ENCODE results near the gene PAM. TPM values are rescaled to one million over a fixed set of nuclear protein-coding genes. Genes with fewer than 3 reads are reported as not detected.

PAM gene
- total RNA-seq, 1 experiment from 2014 or later = 257 TPM

GRCh38 chr5:102843997-102844396 lies 88.9 kb downstream of the PAM start:
- intact Hi-C loops (cut with micrococcal nuclease) = no loop called here
- CTCF ChIA-PET = no interaction called here
- H3K9me3 ChIP-seq (ENCODE audit: control insufficient read depth in 1 of 2, insufficient read depth in 1 of 2, low read depth in 1 of 2, low read length in 2 of 2) = no peaks in the 10 kb centered on the region

More at GRCh38 chr5:102843997-102844396, 88.9 kb downstream of the PAM start:
- Histone ChIP-seq H3K27ac (ENCODE audit: low read depth, low read length) (no peak overlapping the region), H3K4me3 (replicated peaks in 1 of 2; ENCODE audit: low read depth in 1 of 2, low read length in 2 of 2) (no peak overlapping the region), H4K20me1 (ENCODE audit: insufficient read depth) (no peaks in the 10 kb centered on the region), H3K36me3 (ENCODE audit: control insufficient read depth in 1 of 2, insufficient read depth in 2 of 2, low read length in 2 of 2) (0 out of 4 replicates have a peak, but pooled peaks cover 0 to 4% of the 10 kb centered on the region in 2 experiments), H3K4me1 (ENCODE audit: control insufficient read depth in 1 of 2, insufficient read depth in 2 of 2, low read length in 2 of 2) (no peaks in the 10 kb centered on the region), H3K4me2 (ENCODE audit: low read length) (no peak overlapping the region), H2AFZ (ENCODE audit: low read depth, low read length, poor library complexity, severe bottlenecking) (no peak overlapping the region), H3K9me2 (ENCODE audit: insufficient read depth) (no peaks in the 10 kb centered on the region), H3K79me2 (ENCODE audit: insufficient read depth, low read length) (no peaks in the 10 kb centered on the region), H3K27me3 (ENCODE audit: insufficient read depth, low read length) (no peaks in the 10 kb centered on the region), H3K9ac (ENCODE audit: low read length) (no peak overlapping the region)
- ChIA-PET RAD21 (ENCODE audit: low non-redundant PET in 1 of 2, low total read pairs in 2 of 2, uncharacterized antibody in 2 of 2, unreplicated experiment in 2 of 2) (no interaction called here), POLR2A (no interaction called here)
- TF ChIP-seq YY1 (IDR thresholded peaks at IDR 0.05; ENCODE audit: extremely low read depth, insufficient replicate concordance, low read depth, low read length) (no peak), SRF (IDR thresholded peaks at IDR 0.05; ENCODE audit: low read depth) (no peak), REST (IDR thresholded peaks at IDR 0.05; ENCODE audit: low read depth) (no peak), CEBPB (IDR thresholded peaks at IDR 0.05; ENCODE audit: low read depth) (no peak), SP1 (IDR thresholded peaks at IDR 0.05; ENCODE audit: low read depth) (no peak), RAD21 (IDR thresholded peaks at IDR 0.05; ENCODE audit: low read depth) (no peak), EGR1 (IDR thresholded peaks at IDR 0.05; ENCODE audit: low read depth) (no peak)
- TF ChIP-seq, protein P1, sequence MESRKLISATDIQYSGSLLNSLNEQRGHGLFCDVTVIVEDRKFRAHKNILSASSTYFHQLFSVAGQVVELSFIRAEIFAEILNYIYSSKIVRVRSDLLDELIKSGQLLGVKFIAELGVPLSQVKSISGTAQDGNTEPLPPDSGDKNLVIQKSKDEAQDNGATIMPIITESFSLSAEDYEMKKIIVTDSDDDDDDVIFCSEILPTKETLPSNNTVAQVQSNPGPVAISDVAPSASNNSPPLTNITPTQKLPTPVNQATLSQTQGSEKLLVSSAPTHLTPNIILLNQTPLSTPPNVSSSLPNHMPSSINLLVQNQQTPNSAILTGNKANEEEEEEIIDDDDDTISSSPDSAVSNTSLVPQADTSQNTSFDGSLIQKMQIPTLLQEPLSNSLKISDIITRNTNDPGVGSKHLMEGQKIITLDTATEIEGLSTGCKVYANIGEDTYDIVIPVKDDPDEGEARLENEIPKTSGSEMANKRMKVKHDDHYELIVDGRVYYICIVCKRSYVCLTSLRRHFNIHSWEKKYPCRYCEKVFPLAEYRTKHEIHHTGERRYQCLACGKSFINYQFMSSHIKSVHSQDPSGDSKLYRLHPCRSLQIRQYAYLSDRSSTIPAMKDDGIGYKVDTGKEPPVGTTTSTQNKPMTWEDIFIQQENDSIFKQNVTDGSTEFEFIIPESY (IDR thresholded peaks at IDR 0.05; ENCODE audit: extremely low read depth, insufficient replicate concordance, low read length) = no peak
- ATAC-seq = no peak
- BruUV-seq (replicated peaks) = no TSS peak
- DNase-seq (ENCODE audit: low read depth, low spot score) = no peak
